Peyer's patch (tissue), 4 donors: ENCODE data around the gene PLXNA4. TPM values are rescaled to one million over a fixed set of nuclear protein-coding genes. Genes with fewer than 3 reads are reported as not detected.

Experiments
- DNase-seq, 3 donors: peaks; one replicate each; pipeline ENCODE4 v3.0.0-alpha.2; 2017 to 2019
- H3K27ac ChIP-seq, 4 donors: fragments of 200-600 bp; sonication (generic); one replicate each; pipeline ENCODE4 v1.5.1; 2016 to 2019
- H3K27me3 ChIP-seq, 2 donors: fragments of 200-600 bp; sonication (generic); one replicate each; pipeline ENCODE4 v1.5.1; 2019
- H3K36me3 ChIP-seq, 3 donors: fragments of 200-600 bp; sonication (generic); one replicate each; pipeline ENCODE4 v1.5.1; 2016 to 2019
- H3K4me1 ChIP-seq, 4 donors: fragments of 200-600 bp; sonication (generic); one replicate each; pipeline ENCODE4 v1.5.1; 2016 to 2019
- H3K4me3 ChIP-seq, 4 donors: fragments of 200-600 bp; sonication (generic); 1 replicate in 3 of 4; 2 replicates in 1 of 4; pipeline ENCODE4 v1.5.1; 2016 to 2019; ENCODE audit warnings: mild to moderate bottlenecking in 1 of 4
- H3K9me3 ChIP-seq, 4 donors: fragments of 200-600 bp; sonication (generic); one replicate each; pipeline ENCODE4 v1.5.1; 2016 to 2019; ENCODE audit warnings: mild to moderate bottlenecking in 1 of 4
- CTCF ChIP-seq, 6 experiments: fragments of 450-650 bp in 4 of 6; fragments of 200-600 bp in 2 of 6; sonication (generic) in 1 of 6; IDR thresholded peaks; one replicate each; pipeline ENCODE4 v1.5.1; 2017 to 2019; ENCODE audit warnings: antibody characterized with exemption in 6 of 6, mild to moderate bottlenecking in 3 of 6, moderate library complexity in 1 of 6
- POLR2A ChIP-seq, 2 donors: fragments of 450-650 bp; IDR thresholded peaks; one replicate each; pipeline ENCODE4 v1.5.1; 2017; ENCODE audit warnings: antibody characterized with exemption in 2 of 2, mild to moderate bottlenecking in 2 of 2, moderate library complexity in 2 of 2
- total RNA-seq, 4 donors: library from RNA; depleted of rRNA; stranded (reverse); fragments of >200 nt; gene quantifications; one replicate each; pipeline ENCODE4 v1.1.0, GENCODE V29; 2016

PLXNA4 gene
- total RNA-seq, 4 donors from 2014 or later = 1.4 to 3.8 (median 3.0) TPM

GRCh38 chr7:132497098-132497497 is 79.2 kb downstream of the PLXNA4 start:
- Histone ChIP-seq H3K36me3 (no peaks in the 10 kb centered on the region), H3K27ac (no peak overlapping the region), H3K4me1 (no peaks in the 10 kb centered on the region), H3K27me3 (no peaks in the 10 kb centered on the region), H3K9me3 (no peaks in the 10 kb centered on the region), H3K4me3 (no peak overlapping the region)
- no peak for DNase-seq
- TF ChIP-seq POLR2A (IDR thresholded peaks at IDR 0.05) (no peak), CTCF (IDR thresholded peaks at IDR 0.05) (no peak)

DNA sequence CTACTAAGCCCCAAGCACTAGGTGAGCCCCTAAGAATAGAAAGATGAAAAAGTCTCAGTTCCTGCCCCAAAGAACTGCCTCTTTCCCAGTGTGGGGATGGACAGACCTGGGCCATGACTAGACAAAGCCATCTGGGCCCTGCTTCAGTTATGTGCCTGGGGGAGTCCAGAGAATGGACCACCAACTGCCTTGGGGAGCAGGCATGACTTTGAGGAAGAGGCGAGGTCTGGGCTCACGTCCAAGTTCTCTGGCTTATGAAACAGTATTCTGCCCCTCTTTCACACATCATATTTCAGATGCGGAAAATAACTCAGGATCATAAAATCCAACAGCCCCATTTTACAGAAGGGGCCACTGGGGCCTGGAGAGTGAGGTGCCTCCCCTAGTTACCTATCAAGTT is 80.3 kb downstream of the PLXNA4 start:
- H3K4me3 ChIP-seq = no peak overlapping the region
- no peak for TF ChIP-seq POLR2A (IDR thresholded peaks at IDR 0.05)
- DNase-seq = no peak
- H3K9me3 ChIP-seq = no peaks in the 10 kb centered on the region
- no peak overlapping the region for H3K27ac ChIP-seq
- no peaks in the 10 kb centered on the region for H3K27me3 ChIP-seq
- H3K36me3 ChIP-seq = no peaks in the 10 kb centered on the region
- H3K4me1 ChIP-seq = no peaks in the 10 kb centered on the region

GRCh38 chr7:132494474-132494873 is 81.8 kb downstream of the PLXNA4 start:
- Histone ChIP-seq H3K4me3 (no peak overlapping the region), H3K27ac (no peak overlapping the region), H3K9me3 (no peaks in the 10 kb centered on the region), H3K27me3 (no peaks in the 10 kb centered on the region), H3K4me1 (no peaks in the 10 kb centered on the region), H3K36me3 (no peaks in the 10 kb centered on the region)
- DNase-seq = no peak
- no peak for TF ChIP-seq CTCF (IDR thresholded peaks at IDR 0.05)
- TF ChIP-seq POLR2A (IDR thresholded peaks at IDR 0.05) = no peak

GRCh38 chr7:132492823-132493445 is 83.3 kb downstream of the PLXNA4 start:
- Histone ChIP-seq H3K36me3 (no peaks in the 10 kb centered on the region), H3K27me3 (no peaks in the 10 kb centered on the region), H3K4me3 (no peak overlapping the region), H3K27ac (no peak overlapping the region), H3K9me3 (no peaks in the 10 kb centered on the region), H3K4me1 (no peaks in the 10 kb centered on the region)
- TF ChIP-seq POLR2A (IDR thresholded peaks at IDR 0.05) (no peak), CTCF (IDR thresholded peaks at IDR 0.05) (no peak)
- DNase-seq = no peak

- H3K36me3 ChIP-seq = no peaks in the 10 kb centered on the region
- no peaks in the 10 kb centered on the region for H3K9me3 ChIP-seq
- no peak for DNase-seq
- TF ChIP-seq CTCF (IDR thresholded peaks at IDR 0.05) (no peak), POLR2A (IDR thresholded peaks at IDR 0.05) (no peak)
- H3K27ac ChIP-seq = no peak overlapping the region
- no peak overlapping the region for H3K4me3 ChIP-seq
- no peaks in the 10 kb centered on the region for H3K4me1 ChIP-seq
- no peaks in the 10 kb centered on the region for H3K27me3 ChIP-seq
These were observed 84.8 kb downstream of the PLXNA4 start for GRCh38 chr7:132491391-132491945.

GRCh38 chr7:132490474-132490873 is 85.8 kb downstream of the PLXNA4 start:
- H3K4me1 ChIP-seq = no peaks in the 10 kb centered on the region

More at GRCh38 chr7:132490474-132490873, 85.8 kb downstream of the PLXNA4 start:
- TF ChIP-seq CTCF (IDR thresholded peaks at IDR 0.05) (no peak), POLR2A (IDR thresholded peaks at IDR 0.05) (no peak)
- Histone ChIP-seq H3K4me3 (no peak overlapping the region), H3K9me3 (no peaks in the 10 kb centered on the region), H3K27me3 (no peaks in the 10 kb centered on the region), H3K27ac (no peak overlapping the region), H3K36me3 (no peaks in the 10 kb centered on the region)
- no peak for DNase-seq
